Body of pancreas (tissue), 4 donors: ENCODE results near the gene AKR1C1. TPM values are rescaled to one million over a fixed set of nuclear protein-coding genes. Genes with fewer than 3 reads are reported as not detected.
"Not testable (repeated sequence)": the region's sequence is repeated elsewhere in the genome, so short reads cannot be mapped to it uniquely, and the experiment has no call there.

Experiments
- ATAC-seq: fragments of 150-250 bp; one replicate; pipeline ENCODE4 v1.9.1; 2016
- DNase-seq, 4 donors: peaks; one replicate each; pipeline ENCODE4 v3.0.0-alpha.2; 2019
- H3K27ac ChIP-seq, 4 donors: fragments of 200-600 bp; sonication (generic); 1 replicate in 3 of 4; 2 replicates in 1 of 4; pipeline versions ENCODE4 v1.5.1 to v1.6.1; 2016 to 2019; ENCODE audit warnings: mild to moderate bottlenecking in 1 of 4, mixed read lengths in 1 of 4, moderate library complexity in 1 of 4
- H3K27me3 ChIP-seq, 2 donors: fragments of 200-600 bp; sonication (generic); one replicate each; pipeline ENCODE4 v1.6.0; 2016; ENCODE audit warnings: mild to moderate bottlenecking in 1 of 2
- H3K36me3 ChIP-seq, 2 donors: fragments of 200-600 bp; sonication (generic); replicated peaks in 1 of 2; 2 replicates each; pipeline ENCODE4 v1.5.1; 2016; ENCODE audit warnings: low read depth in 2 of 2; ENCODE audit not compliant: insufficient read depth in 1 of 2
- H3K4me1 ChIP-seq: fragments of 200-600 bp; sonication (generic); one replicate; pipeline ENCODE4 v1.6.0; 2016
- H3K4me3 ChIP-seq, 2 donors: fragments of 200-600 bp; sonication (generic); 1 replicate in 1 of 2; 2 replicates in 1 of 2; pipeline ENCODE4 v1.5.1; 2016 to 2019
- H3K9me3 ChIP-seq, 3 donors: fragments of 200-600 bp; sonication (generic); 1 replicate in 2 of 3; 2 replicates in 1 of 3; pipeline ENCODE4 v1.5.1; 2016
- CTCF ChIP-seq, 7 experiments: fragments of 450-650 bp in 4 of 7; fragments of 200-600 bp in 3 of 7; sonication (generic) in 3 of 7; IDR thresholded peaks; one replicate each; pipeline ENCODE4 v1.5.1; 2016 to 2019; ENCODE audit warnings: antibody characterized with exemption in 7 of 7
- POLR2A ChIP-seq, 3 donors: fragments of 450-650 bp; IDR thresholded peaks; one replicate each; pipeline ENCODE4 v1.6.1; 2016; ENCODE audit warnings: antibody characterized with exemption in 3 of 3, mild to moderate bottlenecking in 2 of 3
- WGBS, 2 donors: methylation state at CpG; one replicate each; pipeline ENCODE4 v1.1.5; 2017; 5-methylcytosine and 5-hydroxymethylcytosine counted together
- intact Hi-C: fragments of 100-400 bp; cut with DNase I; formaldehyde crosslinking; loops from one replicate; pipeline ENCODE4 v1.15.1; 2023
- total RNA-seq, 2 donors: library from RNA; depleted of rRNA; stranded (reverse); fragments of >200 nt; gene quantifications; one replicate each; pipeline ENCODE4 v1.1.0, GENCODE V29; 2016

The AKR1C1 gene
- total RNA-seq, result 10 to 100 TPM; 18.9 to 49.4 TPM

GRCh38 chr10:4962876-4963814, at the start of gene AKR1C1:
TSS of gene AKR1C1 (plus strand) at chr10:4963415. CDS start at chr10:4963445, 30 bp downstream.
- H3K36me3 ChIP-seq, H3K4me1 ChIP-seq, H3K4me3 ChIP-seq, H3K27me3 ChIP-seq, H3K9me3 ChIP-seq, H3K27ac ChIP-seq, intact Hi-C loops: not testable (repeated sequence)
- ATAC-seq (peak; percentile 97), DNase-seq (peak in 3 of 4 donors; percentile 31)
- WGBS, 2 donors, result 32 to 40% methylated on average over 6 of the region's 7 CpGs
- peak in 2 of 3 donors; percentile 65 to 70 for TF ChIP-seq POLR2A (IDR thresholded peaks at IDR 0.05)

GRCh38 chr10:4914213-4914850, 48.9 kb upstream of the AKR1C1 start:
- ATAC-seq (no peak), DNase-seq (no peak)
- WGBS, 2 donors, result 86 to 88% methylated on average over 6 of the region's 6 CpGs
- H3K27ac ChIP-seq, result no peak overlapping the region
- no peaks in the 10 kb centered on the region for H3K9me3 ChIP-seq
- no peaks in the 10 kb centered on the region for H3K27me3 ChIP-seq
- no peak overlapping the region for H3K4me3 ChIP-seq
- intact Hi-C loops, result no loop called here
- H3K4me1 ChIP-seq, result no peaks in the 10 kb centered on the region
- no peak for TF ChIP-seq POLR2A (IDR thresholded peaks at IDR 0.05)
- no peak for TF ChIP-seq CTCF (IDR thresholded peaks at IDR 0.05)
- H3K36me3 ChIP-seq, result no peaks in the 10 kb centered on the region

GRCh38 chr10:4916086-4916716, 47.0 kb upstream of the AKR1C1 start:
- intact Hi-C loops, result no loop called here
- Histone ChIP-seq H3K9me3 (no peaks in the 10 kb centered on the region), H3K4me3 (no peak overlapping the region), H3K4me1 (no peaks in the 10 kb centered on the region), H3K27ac (no peak overlapping the region), H3K27me3 (no peaks in the 10 kb centered on the region), H3K36me3 (no peaks in the 10 kb centered on the region)
- DNase-seq (no peak), ATAC-seq (no peak)
- TF ChIP-seq CTCF (IDR thresholded peaks at IDR 0.05), result no peak
- TF ChIP-seq POLR2A (IDR thresholded peaks at IDR 0.05), result no peak
- whole genome bisulfite sequencing, 2 donors, result 83 to 86% methylated on average over 3 of the region's 3 CpGs

GRCh38 chr10:4918236-4918635, 45.0 kb upstream of the AKR1C1 start:
- 67 to 92% methylated on average over 1 of the region's 1 CpG for WGBS, 2 donors
- ATAC-seq (no peak), DNase-seq (no peak)
- TF ChIP-seq POLR2A (IDR thresholded peaks at IDR 0.05) (no peak), CTCF (IDR thresholded peaks at IDR 0.05) (no peak)
- no peaks in the 10 kb centered on the region for H3K4me1 ChIP-seq
- no peaks in the 10 kb centered on the region for H3K27me3 ChIP-seq
- H3K9me3 ChIP-seq, result no peaks in the 10 kb centered on the region
- H3K36me3 ChIP-seq, result no peaks in the 10 kb centered on the region
- H3K27ac ChIP-seq, result no peak overlapping the region
- H3K4me3 ChIP-seq, result no peak overlapping the region
- intact Hi-C loops, result no loop called here

GRCh38 chr10:4924482-4924881, 38.7 kb upstream of the AKR1C1 start:
- DNase-seq, H3K36me3 ChIP-seq, H3K4me3 ChIP-seq, H3K27me3 ChIP-seq, H3K27ac ChIP-seq, H3K4me1 ChIP-seq, ATAC-seq, intact Hi-C loops, H3K9me3 ChIP-seq: not testable (repeated sequence)
